Kidney glomerular epithelial cell (primary cell): Measurements from ENCODE around the gene CARD18.

ENCODE experiments used
- DNase-seq: peaks from one replicate; lab custom pipeline; 2025; lab: John Stamatoyannopoulos, UW

Gene CARD18

GRCh38 chr11:105139669-105140068 is at the start of gene CARD18:
Gene CARD18 (minus strand): TSS chr11:105139769. CDS start chr11:105139726, 43 bp downstream.
- no peak for DNase-seq

DNA sequence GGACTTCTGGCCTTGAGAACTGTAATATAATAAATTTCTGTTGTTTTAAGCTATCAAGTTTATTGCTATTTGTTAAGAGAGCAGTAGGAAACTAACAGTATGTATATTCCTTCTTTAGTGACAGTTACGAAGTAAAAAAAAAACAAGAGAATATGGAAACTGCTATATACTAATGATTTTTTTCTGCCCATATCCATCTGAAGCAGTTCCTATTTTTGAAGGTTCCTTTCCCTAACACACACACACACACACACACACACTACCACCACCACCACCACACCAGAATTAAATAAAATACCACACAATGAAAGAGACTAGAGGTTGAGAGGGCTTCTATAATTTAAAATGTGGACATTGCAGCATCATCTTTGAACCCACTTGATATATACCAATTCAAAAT is 44.4 kb upstream of the CARD18 start:
- no peak for DNase-seq

DNA sequence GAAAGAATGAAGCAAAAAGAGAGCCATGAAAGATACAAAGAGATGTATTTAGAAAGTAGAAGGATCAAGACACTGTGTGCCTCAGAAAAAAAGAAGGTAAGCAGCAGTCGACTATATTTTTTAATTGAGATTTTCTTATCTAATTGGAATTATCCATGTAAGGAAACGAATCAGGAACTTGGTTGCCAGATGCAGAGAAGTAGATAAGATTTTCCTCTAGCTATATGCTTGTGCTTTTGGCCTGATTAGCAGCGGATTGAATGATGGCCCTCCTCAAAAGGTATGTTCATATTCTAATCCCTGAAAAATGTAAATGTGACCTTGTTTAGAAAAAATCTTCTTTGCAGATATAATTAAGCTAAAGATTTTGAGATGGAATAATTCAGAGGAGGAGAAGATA is 43.9 kb upstream of the CARD18 start:
- no peak for DNase-seq

DNA sequence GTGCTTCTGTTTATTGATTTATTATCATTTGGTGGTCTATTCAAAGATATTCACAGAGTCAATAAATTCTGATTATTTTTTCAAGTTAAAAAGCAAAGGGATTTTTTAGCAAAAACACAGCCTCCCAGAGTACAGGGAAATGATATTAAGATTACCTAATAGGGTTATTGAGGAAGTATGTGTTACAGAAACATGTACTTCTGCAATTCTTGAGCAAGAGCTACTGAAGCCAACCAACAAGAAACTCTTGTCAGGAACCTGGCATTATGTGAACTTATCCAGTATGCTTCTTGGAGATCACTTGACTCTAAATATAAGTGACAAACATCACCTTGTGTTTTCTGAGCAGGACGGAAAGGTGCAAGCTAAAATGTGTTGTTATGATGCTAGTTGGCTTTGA is 42.0 kb upstream of the CARD18 start:
- DNase-seq, result no peak

GRCh38 chr11:105181100-105181499 is 41.5 kb upstream of the CARD18 start:
- DNase-seq, result peak; percentile 17

- DNase-seq, result no peak
Measured at GRCh38 chr11:105179542-105180278, 40.1 kb upstream of the CARD18 start.

- DNase-seq, result peak; percentile 62
Measured at GRCh38 chr11:105177658-105178057, 38.1 kb upstream of the CARD18 start.

DNA sequence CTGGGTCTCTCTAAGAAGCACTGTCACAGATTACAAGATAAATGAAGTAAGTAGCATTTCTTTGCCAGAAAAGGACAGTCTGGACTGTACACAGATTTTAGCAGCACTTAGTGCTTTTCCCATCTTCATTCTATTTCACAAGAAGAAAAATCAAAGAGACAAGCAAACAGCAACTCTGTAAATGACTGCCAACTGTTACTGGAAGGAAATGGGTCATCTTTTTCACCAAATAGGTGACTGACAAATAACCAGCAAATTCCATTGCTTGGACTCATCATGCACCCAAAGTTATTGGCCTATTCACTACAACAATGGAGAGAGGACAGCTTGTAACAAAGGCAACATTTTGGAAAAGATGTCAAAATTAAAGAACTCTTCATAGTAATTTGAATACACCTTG is 28.9 kb upstream of the CARD18 start:
- DNase-seq, result peak; percentile 45

DNA sequence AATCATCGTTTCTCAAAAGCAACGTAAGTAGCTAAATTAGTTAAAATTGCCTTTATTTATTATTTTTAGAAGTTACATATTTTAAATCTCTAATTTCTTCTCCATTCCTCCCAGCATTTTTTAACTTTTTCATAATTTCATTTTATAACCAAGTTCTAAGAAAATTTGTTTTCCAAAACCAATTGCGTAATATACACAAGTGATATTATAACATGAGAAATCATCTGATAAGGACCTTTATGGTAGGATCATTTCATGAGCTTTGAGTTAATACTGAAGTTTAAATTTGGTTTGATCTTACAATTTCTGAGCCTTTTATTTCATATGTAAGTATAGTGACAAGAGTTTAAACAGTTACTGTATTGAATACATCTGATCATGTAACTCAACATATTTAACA is 27.7 kb upstream of the CARD18 start:
- DNase-seq, result no peak

DNA sequence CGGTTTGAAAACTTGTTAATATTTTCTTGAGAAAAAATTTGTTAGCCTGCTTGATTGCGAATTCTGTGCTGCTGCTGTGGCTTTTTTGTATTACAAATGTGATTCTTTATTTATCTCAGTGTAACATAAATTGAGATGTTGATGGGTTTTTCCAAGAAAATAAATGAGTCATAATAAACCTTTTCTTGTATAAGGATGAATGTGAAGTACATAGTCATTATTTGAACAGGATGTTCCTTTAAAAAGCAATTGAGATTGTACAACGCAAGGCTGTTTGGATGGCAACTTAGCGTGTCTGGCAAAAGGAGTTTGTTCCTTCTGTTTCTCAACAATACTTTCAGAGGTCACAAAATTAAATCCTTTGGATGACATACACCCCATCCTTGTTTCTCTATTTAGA is 24.6 kb upstream of the CARD18 start:
- DNase-seq, result no peak

DNA sequence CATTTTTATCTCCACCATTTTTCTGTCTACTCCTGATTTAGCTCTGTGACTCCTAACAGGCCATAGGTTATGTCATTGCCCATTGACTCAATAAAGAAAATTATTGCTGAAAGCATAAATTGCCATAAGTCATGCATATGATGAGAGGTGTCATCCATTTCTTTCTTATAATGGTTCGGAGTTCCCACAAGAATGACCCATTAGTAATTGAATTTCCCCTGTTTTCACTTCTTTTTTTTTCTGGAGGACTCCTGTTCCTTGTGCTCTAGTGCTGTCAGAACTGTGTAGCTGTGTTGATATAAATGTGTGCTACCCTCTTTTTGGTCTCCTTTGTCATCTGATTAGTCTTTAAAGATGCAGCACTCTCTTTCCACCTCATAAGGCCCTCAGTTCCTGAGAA is 22.9 kb upstream of the CARD18 start:
- DNase-seq, result no peak

GRCh38 chr11:105158436-105158835 is 18.9 kb upstream of the CARD18 start:
- DNase-seq, result no peak

DNA sequence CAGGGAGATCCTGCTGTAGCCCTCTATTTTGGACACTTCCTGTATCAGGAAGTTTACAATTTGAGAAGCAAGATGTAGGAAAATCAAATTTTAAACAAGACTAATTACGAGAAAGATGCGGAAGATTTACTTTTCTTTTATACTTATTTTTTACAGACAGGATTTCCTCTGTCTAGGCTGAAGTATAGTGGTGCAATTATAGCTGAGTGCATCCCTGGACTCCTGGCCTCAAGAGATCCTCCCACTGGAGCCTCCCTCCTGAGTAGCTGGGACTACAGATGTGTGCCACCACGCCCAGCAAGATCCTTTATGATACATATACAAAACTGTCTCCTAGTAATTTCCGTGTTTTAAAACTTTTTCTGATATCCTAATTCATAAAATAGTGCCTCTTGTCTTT is 17.2 kb upstream of the CARD18 start:
- DNase-seq, result no peak

- DNase-seq, result no peak
Measured at GRCh38 chr11:105156231-105156630, 16.7 kb upstream of the CARD18 start.

DNA sequence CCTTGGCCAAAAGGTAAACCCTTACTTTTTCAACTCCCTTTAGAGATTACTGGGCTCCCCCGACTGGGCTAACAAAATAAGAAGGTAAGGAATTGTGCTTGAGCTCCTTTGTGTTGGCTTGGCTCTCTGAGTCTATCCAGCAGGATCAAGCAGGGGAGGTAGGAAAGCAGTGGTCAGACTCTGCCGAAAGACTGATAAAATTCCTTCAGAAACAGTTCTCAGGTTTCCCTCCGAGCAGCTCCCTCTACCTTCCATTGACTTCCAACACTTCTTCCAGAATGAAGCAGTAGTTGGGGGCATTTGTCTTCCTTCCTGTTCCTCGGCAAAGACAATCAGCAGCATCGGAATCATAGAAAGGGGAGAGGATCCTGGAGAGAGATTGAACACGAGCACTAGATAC is 16.1 kb upstream of the CARD18 start:
- no peak for DNase-seq

- DNase-seq, result no peak
Measured at GRCh38 chr11:105153392-105153791, 13.8 kb upstream of the CARD18 start.

DNA sequence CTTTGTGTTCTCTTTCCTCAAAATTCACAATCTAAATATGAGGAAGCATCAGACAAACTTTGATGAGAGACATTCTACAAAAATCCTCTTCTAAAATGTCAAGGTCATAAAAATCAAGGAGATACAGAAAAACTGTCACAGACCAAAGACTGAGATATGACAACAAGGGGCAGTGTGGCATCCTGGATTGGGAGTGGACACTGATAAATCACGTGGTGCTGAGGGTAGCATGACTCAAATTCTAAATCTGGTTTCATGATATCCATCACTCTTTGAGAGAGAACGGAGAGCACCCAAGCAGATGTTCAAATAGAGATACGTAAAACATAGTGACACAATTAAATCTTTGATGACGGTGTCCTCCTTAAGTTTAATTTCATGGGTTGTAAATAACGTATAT is 13.0 kb upstream of the CARD18 start:
- DNase-seq, result no peak

GRCh38 chr11:105152021-105152512 is 12.5 kb upstream of the CARD18 start:
- no peak for DNase-seq

GRCh38 chr11:105149477-105149876 is 9.9 kb upstream of the CARD18 start:
- DNase-seq, result no peak

DNA sequence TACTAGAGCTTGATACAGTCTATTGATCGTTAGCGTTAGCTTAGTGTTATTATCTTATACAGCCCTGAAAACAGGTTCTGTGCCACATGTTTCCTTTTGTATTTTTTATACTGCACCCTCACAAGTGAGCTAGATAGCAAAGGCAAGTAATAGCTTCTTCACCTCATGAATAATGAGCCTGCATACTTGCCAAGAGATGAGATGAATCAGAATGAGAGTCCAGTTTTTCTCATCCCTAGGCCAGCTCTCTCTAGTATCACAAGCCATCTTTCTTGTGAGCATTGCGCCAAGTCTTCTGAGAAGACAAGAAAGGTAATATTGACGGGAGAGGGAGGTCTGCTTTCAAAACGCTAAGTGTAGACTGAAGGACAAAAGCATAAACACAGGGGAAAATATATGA is 8.7 kb upstream of the CARD18 start:
- no peak for DNase-seq

DNA sequence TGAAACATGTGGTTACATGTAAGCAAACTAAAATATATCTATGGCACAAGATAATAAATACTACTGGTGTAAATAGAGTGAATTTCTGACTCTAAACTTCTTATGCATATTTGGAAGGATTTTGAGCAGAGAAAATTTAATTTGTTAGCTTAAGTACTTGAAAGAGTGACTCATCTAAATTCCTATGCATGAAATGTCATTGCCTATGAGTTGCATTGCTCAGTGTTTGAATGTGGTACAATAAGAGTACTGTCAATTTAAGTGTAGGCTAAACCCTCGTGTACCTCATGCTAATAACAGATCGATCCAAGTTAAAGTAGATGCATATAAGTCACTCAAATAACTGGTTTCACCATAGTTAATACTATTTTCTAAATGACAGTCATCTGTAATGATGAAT is 5.3 kb upstream of the CARD18 start:
- peak; percentile 27 for DNase-seq

GRCh38 chr11:105142167-105142566 is 2.6 kb upstream of the CARD18 start:
- DNase-seq, result no peak

DNA sequence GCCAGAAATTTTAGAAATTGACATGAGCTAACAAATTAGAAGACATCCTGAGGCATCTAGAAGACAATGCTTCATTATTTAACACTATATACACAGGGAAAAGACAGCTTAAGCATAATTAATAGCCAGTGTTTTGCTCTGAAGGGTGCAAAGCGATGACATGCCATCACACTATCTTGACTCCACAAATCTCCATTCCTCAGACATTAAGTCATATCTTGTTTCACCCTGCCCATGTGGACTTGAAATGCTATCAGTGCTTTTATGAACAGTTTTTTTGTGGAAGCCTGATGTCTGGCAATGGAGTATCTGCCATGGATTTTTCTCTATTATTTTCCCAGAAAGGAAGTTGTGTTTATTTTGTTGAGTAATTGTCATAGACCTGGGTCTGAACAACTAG is 2.3 kb downstream of the CARD18 start:
- no peak for DNase-seq

DNA sequence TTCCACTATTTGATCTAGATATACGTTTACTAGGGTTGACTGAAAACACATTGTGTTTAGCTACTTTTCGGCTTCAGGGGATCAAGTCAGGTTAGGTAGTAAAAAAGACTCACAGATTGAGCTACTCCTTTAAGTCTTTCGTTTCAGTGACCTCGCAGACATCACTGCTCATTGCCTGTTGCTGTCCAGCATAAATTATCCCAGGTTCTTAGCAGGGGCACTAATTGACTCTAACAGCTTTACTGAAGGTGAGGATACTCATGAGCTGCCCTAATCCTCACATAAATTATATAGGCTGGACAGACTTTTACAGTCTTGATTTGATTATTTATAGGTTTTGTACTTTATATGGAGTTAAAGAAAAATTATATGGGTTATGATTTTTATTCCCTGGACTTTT is 3.7 kb downstream of the CARD18 start:
- no peak for DNase-seq
